HCT116 (cell line): ENCODE measurements around the gene MRGPRX2. TPM values are rescaled to one million over a fixed set of nuclear protein-coding genes. Genes with fewer than 3 reads are reported as not detected.
A peak's percentile ranks its signal among the peaks of the same experiment; 100 is the strongest.

Source experiments
- ATAC-seq: fragments of 200-7000 bp; cut with Tn5 transposase; 2 replicates; pipeline ENCODE4 v1.9.1; 2020; ENCODE audit warnings: mild to moderate bottlenecking, moderate library complexity
- BruUV-seq: library from RNA; stranded (reverse); fragments of 400-500 nt; replicated peaks from 2 replicates; lab custom pipeline; 2021; lab: Mats Ljungman, UMichigan
- CTCF ChIA-PET: fragments of 300-600 bp; sonication (Branson Sonifier 250); formaldehyde crosslinking; loops from one replicate; lab custom pipeline; 2021; ENCODE audit warnings: antibody characterized with exemption; lab: Charles Lee
- POLR2A ChIA-PET: fragments of 300-600, 350-600 bp; sonication (Branson Sonifier 250); formaldehyde crosslinking; loops from one replicate; lab custom pipeline; 2021; ENCODE audit warnings: antibody characterized with exemption; lab: Charles Lee
- RAD21 ChIA-PET, 2 experiments: fragments of 300-600 bp; sonication (Branson Sonifier 250); formaldehyde crosslinking; loops; one replicate each; lab custom pipeline; 2023; ENCODE audit warnings: low total read pairs in 2 of 2; ENCODE audit not compliant: uncharacterized antibody in 2 of 2, unreplicated experiment in 2 of 2, low non-redundant PET in 1 of 2; lab: Charles Lee
- DNase-seq: peaks from one replicate; pipeline ENCODE4 v3.0.0-alpha.2; 2010; ENCODE audit warnings: low read depth, low spot score
- H2AFZ ChIP-seq: fragments of 200-600 bp; shearing (Covaris generic), sonication (generic); 2 replicates; pipeline ENCODE4 v1.6.1; 2017; ENCODE audit warnings: low read depth, mixed run types, mixed read lengths, antibody characterized with exemption, low read length; ENCODE audit not compliant: poor library complexity, severe bottlenecking
- H3K27ac ChIP-seq: 2 replicates; pipeline ENCODE4 v1.5.1; 2012; ENCODE audit warnings: low read depth, low read length
- H3K27me3 ChIP-seq: fragments of 200-600 bp; sonication (generic); 2 replicates; pipeline ENCODE4 v1.6.1; 2016; ENCODE audit warnings: mixed run types, low read length, mixed read lengths; ENCODE audit not compliant: insufficient read depth
- H3K36me3 ChIP-seq, 2 experiments: fragments of 200-500 bp in 1 of 2; fragments of 200-600 bp in 1 of 2; sonication (Bioruptor generic) in 1 of 2; sonication (generic) in 1 of 2; 2 replicates each; pipeline versions ENCODE4 v1.5.1 to v1.6.1; 2014 to 2016; ENCODE audit warnings: low read length in 2 of 2, inconsistent platforms in 1 of 2, mixed read lengths in 1 of 2, mixed run types in 1 of 2; ENCODE audit not compliant: insufficient read depth in 2 of 2, control insufficient read depth in 1 of 2
- H3K4me1 ChIP-seq, 2 experiments: fragments of 200-600 bp in 1 of 2; sonication (generic) in 1 of 2; 2 replicates each; pipeline versions ENCODE4 v1.5.1 to v1.6.1; 2012 to 2017; ENCODE audit warnings: low read length in 2 of 2, inconsistent platforms in 1 of 2, mild to moderate bottlenecking in 1 of 2, mixed read lengths in 1 of 2, mixed run types in 1 of 2, moderate library complexity in 1 of 2; ENCODE audit not compliant: insufficient read depth in 2 of 2, control insufficient read depth in 1 of 2
- H3K4me2 ChIP-seq: fragments of 200-600 bp; sonication (generic); 2 replicates; pipeline ENCODE4 v1.6.1; 2017; ENCODE audit warnings: mixed run types, low read length, mixed read lengths
- H3K4me3 ChIP-seq, 2 experiments: fragments of 200-600 bp in 1 of 2; sonication (generic) in 1 of 2; replicated peaks in 1 of 2; 2 replicates each; pipeline ENCODE4 v1.5.1; 2011 to 2016; ENCODE audit warnings: low read length in 2 of 2, control low read depth in 1 of 2, low read depth in 1 of 2, mild to moderate bottlenecking in 1 of 2, mixed read lengths in 1 of 2, mixed run types in 1 of 2
- H3K79me2 ChIP-seq: fragments of 200-600 bp; sonication (generic); 2 replicates; pipeline ENCODE4 v1.6.1; 2017; ENCODE audit warnings: mild to moderate bottlenecking, mixed run types, low read length, moderate library complexity, mixed read lengths; ENCODE audit not compliant: insufficient read depth
- H3K9ac ChIP-seq: fragments of 200-600 bp; sonication (generic); 2 replicates; pipeline ENCODE4 v1.6.1; 2016; ENCODE audit warnings: low read length, mixed read lengths
- H3K9me2 ChIP-seq: fragments of 200-600 bp; sonication (generic), shearing (Covaris generic); 2 replicates; pipeline ENCODE4 v1.6.1; 2017; ENCODE audit warnings: mixed run types, mild to moderate bottlenecking, moderate library complexity; ENCODE audit not compliant: insufficient read depth
- H3K9me3 ChIP-seq, 2 experiments: fragments of 200-500 bp in 1 of 2; fragments of 200-600 bp in 1 of 2; sonication (Bioruptor generic) in 1 of 2; sonication (generic) in 1 of 2; 2 replicates each; pipeline ENCODE4 v1.6.1; 2014 to 2017; ENCODE audit warnings: low read length in 2 of 2, mixed read lengths in 2 of 2, inconsistent platforms in 1 of 2, low read depth in 1 of 2, mild to moderate bottlenecking in 1 of 2, mixed run types in 1 of 2, moderate library complexity in 1 of 2; ENCODE audit not compliant: control insufficient read depth in 1 of 2, insufficient read depth in 1 of 2
- H4K20me1 ChIP-seq: fragments of 200-600 bp; sonication (generic), shearing (Covaris generic); 2 replicates; pipeline ENCODE4 v1.6.1; 2017; ENCODE audit warnings: mixed run types, mild to moderate bottlenecking, moderate library complexity; ENCODE audit not compliant: insufficient read depth
- CEBPB ChIP-seq: IDR thresholded peaks from 2 replicates; pipeline ENCODE4 v1.6.1; 2012; ENCODE audit warnings: low read depth
- ELF1 ChIP-seq: IDR thresholded peaks from 2 replicates; pipeline ENCODE4 v1.6.1; 2012; ENCODE audit warnings: low read depth, borderline replicate concordance
- EZH2phosphoT487 ChIP-seq: fragments of 200-600 bp; IDR thresholded peaks from 2 replicates; pipeline ENCODE4 v1.6.1; 2018; ENCODE audit warnings: antibody characterized with exemption, borderline replicate concordance
- FOSL1 ChIP-seq: IDR thresholded peaks from 2 replicates; pipeline ENCODE4 v1.6.1; 2012; ENCODE audit warnings: low read depth
- JUND ChIP-seq: IDR thresholded peaks from 2 replicates; pipeline ENCODE4 v1.6.1; 2012
- POLR2A ChIP-seq: IDR thresholded peaks from 2 replicates; pipeline ENCODE4 v1.7.0; 2011; ENCODE audit warnings: borderline replicate concordance; ENCODE audit not compliant: insufficient read depth, insufficient read length; ENCODE audit errors: extremely low read depth
- POLR2AphosphoS5 ChIP-seq: IDR thresholded peaks from 2 replicates; pipeline ENCODE4 v1.6.1; 2011; ENCODE audit warnings: mild to moderate bottlenecking, low read depth, low read length, moderate library complexity
- SIN3A ChIP-seq: IDR thresholded peaks from 2 replicates; pipeline ENCODE4 v1.6.1; 2012; ENCODE audit warnings: low read depth
- SP1 ChIP-seq: IDR thresholded peaks from 2 replicates; pipeline ENCODE4 v1.6.1; 2012; ENCODE audit warnings: low read depth
- SRF ChIP-seq: IDR thresholded peaks from 2 replicates; pipeline ENCODE4 v1.6.1; 2012; ENCODE audit warnings: low read depth
- TCF7L2 ChIP-seq: IDR thresholded peaks from 2 replicates; pipeline ENCODE4 v1.7.0; 2011; ENCODE audit warnings: borderline replicate concordance, inconsistent platforms; ENCODE audit not compliant: insufficient read depth, insufficient read length; ENCODE audit errors: extremely low read depth
- intact Hi-C: fragments of 100-400 bp; cut with micrococcal nuclease; formaldehyde crosslinking; loops from 2 replicates; pipeline ENCODE4 v1.10.0; 2022
- total RNA-seq: library from RNA; stranded (reverse); gene quantifications from one replicate; pipeline ENCODE4 v1.2.1, GENCODE V29; 2021; ENCODE audit not compliant: unreplicated experiment
- TF ChIP-seq, protein P1 (sequence below): IDR thresholded peaks from 2 replicates; pipeline ENCODE4 v1.6.1; 2012; ENCODE audit warnings: low read depth
- TF ChIP-seq, protein P2 (sequence below): IDR thresholded peaks from 2 replicates; pipeline ENCODE4 v1.6.1; 2012
- TF ChIP-seq, protein P3 (sequence below): IDR thresholded peaks from 2 replicates; pipeline ENCODE4 v1.6.1; 2012
- TF ChIP-seq, protein P4 (sequence below): IDR thresholded peaks from 2 replicates; pipeline ENCODE4 v1.6.1; 2011; ENCODE audit warnings: mild to moderate bottlenecking, low read length, moderate library complexity; ENCODE audit not compliant: insufficient replicate concordance; ENCODE audit errors: extremely low read depth

The MRGPRX2 gene
- total RNA-seq, 1 experiment from 2014 or later = not detected

DNA sequence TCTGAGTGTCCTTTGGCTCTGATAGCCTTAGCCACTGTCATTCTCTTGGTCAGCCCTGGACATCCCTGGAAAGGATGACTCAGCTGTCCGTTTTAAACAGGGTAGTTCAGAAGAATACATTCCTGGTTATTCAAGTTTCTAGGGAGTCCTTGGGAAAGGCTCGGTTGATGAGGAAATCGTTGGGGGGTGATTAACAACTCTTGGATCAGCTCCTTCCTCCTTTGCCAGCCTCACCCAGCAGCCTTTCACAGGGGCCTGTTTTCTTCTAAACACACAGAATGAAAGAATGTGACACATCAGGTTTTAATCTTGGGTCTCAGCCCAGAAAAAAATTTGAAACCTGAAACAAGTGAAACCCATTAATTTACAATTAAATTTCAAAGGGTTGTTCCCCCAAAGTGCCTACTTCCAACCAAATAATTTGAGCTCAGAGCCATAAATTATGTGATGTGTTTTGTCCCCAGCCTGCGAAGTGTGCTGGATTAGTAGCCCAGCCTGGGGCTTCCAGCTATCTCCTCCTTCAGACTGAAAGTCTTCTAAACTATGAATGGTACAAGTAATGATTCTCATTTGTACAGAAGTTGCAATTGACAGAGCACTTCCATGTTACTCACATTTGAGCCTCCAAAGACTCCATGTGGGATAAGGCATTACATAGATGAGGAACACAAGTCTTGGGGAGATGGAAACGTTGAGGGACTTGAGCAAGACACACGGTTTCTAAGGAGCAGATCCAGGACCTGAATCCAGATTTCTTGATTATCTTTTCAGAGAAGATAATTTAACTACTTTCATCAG is 19.3 kb upstream of the MRGPRX2 start (continued):
- TF ChIP-seq, protein P1, sequence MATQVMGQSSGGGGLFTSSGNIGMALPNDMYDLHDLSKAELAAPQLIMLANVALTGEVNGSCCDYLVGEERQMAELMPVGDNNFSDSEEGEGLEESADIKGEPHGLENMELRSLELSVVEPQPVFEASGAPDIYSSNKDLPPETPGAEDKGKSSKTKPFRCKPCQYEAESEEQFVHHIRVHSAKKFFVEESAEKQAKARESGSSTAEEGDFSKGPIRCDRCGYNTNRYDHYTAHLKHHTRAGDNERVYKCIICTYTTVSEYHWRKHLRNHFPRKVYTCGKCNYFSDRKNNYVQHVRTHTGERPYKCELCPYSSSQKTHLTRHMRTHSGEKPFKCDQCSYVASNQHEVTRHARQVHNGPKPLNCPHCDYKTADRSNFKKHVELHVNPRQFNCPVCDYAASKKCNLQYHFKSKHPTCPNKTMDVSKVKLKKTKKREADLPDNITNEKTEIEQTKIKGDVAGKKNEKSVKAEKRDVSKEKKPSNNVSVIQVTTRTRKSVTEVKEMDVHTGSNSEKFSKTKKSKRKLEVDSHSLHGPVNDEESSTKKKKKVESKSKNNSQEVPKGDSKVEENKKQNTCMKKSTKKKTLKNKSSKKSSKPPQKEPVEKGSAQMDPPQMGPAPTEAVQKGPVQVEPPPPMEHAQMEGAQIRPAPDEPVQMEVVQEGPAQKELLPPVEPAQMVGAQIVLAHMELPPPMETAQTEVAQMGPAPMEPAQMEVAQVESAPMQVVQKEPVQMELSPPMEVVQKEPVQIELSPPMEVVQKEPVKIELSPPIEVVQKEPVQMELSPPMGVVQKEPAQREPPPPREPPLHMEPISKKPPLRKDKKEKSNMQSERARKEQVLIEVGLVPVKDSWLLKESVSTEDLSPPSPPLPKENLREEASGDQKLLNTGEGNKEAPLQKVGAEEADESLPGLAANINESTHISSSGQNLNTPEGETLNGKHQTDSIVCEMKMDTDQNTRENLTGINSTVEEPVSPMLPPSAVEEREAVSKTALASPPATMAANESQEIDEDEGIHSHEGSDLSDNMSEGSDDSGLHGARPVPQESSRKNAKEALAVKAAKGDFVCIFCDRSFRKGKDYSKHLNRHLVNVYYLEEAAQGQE = no peak
- TF ChIP-seq, protein P2, sequence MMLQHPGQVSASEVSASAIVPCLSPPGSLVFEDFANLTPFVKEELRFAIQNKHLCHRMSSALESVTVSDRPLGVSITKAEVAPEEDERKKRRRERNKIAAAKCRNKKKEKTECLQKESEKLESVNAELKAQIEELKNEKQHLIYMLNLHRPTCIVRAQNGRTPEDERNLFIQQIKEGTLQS = peak; percentile 75; the same call in 1 of the 2 replicates
- TF ChIP-seq SIN3A (no peak), JUND (peak; percentile 78), FOSL1 (peak; percentile 79), EZH2phosphoT487 (no peak), CEBPB (peak; percentile 92), SRF (peak; percentile 41; the same call in 1 of the 2 replicates), SP1 (peak; percentile 78), POLR2A (no peak)
- TF ChIP-seq, protein P3, sequence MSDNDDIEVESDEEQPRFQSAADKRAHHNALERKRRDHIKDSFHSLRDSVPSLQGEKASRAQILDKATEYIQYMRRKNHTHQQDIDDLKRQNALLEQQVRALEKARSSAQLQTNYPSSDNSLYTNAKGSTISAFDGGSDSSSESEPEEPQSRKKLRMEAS = no peak; the same call in 1 of the 2 replicates
- TF ChIP-seq, all 23 proteins: peak for 9

DNA sequence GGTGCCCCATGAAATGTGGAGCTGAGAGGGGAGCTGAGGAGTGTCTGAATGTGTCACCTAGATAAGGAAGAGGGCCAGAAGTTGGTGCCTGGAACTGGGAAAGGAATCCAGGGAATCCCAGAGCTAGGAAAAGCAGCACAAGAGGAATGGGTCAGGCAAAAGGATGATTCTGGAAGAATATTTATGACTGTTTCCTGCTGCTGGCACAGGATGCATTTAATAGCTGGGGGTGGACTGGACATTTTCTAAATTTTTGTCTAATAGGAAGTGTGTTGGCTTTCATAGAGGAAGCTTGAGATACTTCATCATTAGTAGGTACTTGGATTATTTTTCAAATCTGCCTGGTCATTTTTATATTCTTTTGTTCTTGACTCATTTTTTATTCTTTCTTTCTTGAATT is 17.4 kb upstream of the MRGPRX2 start:
- H3K79me2 ChIP-seq = no peaks in the 10 kb centered on the region
- peaks cover 6 to 25% of the 10 kb centered on the region in 2 experiments; a peak in 3 of 4 replicates for H3K4me1 ChIP-seq
- ChIA-PET RAD21 (no interaction called here), POLR2A (no interaction called here), CTCF (interaction anchor here (1.3 to 2.3 kb wide), 3 partner anchors 33 to 481 kb away, joined by 3 to 10 read pairs (median 7); no protein-coding TSS in a partner anchor)
- DNase-seq (no peak), ATAC-seq (no peak)
- no TSS peak for BruUV-seq
- intact Hi-C loops = loop anchor here (2.0 to 10.0 kb wide), 4 partner anchors 39 to 1257 kb away; partner anchors contain the start of genes E2F8 and ZDHHC13
- H4K20me1 ChIP-seq = no peaks in the 10 kb centered on the region
- H3K4me2 ChIP-seq = no peak overlapping the region
- no peaks in the 10 kb centered on the region for H3K9me2 ChIP-seq
- no peaks in the 10 kb centered on the region for H3K36me3 ChIP-seq
- no peaks in the 10 kb centered on the region for H3K27me3 ChIP-seq
- no peak overlapping the region for H3K27ac ChIP-seq
- no peaks in the 10 kb centered on the region for H3K9me3 ChIP-seq
- no peak overlapping the region for H3K4me3 ChIP-seq
- no peak overlapping the region for H3K9ac ChIP-seq
- TF ChIP-seq SRF = no peak
- TF ChIP-seq, protein P3 = no peak
- TF ChIP-seq SP1 = no peak
- TF ChIP-seq POLR2AphosphoS5 = no peak
- no peak for TF ChIP-seq CEBPB
- TF ChIP-seq POLR2A = no peak
- TF ChIP-seq TCF7L2 = no peak
- TF ChIP-seq ELF1 = no peak
- no peak for TF ChIP-seq SIN3A
- TF ChIP-seq, protein P4, sequence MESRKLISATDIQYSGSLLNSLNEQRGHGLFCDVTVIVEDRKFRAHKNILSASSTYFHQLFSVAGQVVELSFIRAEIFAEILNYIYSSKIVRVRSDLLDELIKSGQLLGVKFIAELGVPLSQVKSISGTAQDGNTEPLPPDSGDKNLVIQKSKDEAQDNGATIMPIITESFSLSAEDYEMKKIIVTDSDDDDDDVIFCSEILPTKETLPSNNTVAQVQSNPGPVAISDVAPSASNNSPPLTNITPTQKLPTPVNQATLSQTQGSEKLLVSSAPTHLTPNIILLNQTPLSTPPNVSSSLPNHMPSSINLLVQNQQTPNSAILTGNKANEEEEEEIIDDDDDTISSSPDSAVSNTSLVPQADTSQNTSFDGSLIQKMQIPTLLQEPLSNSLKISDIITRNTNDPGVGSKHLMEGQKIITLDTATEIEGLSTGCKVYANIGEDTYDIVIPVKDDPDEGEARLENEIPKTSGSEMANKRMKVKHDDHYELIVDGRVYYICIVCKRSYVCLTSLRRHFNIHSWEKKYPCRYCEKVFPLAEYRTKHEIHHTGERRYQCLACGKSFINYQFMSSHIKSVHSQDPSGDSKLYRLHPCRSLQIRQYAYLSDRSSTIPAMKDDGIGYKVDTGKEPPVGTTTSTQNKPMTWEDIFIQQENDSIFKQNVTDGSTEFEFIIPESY = no peak
- no peak for TF ChIP-seq JUND
- H2AFZ ChIP-seq = no peak overlapping the region
